WTC11 (cell line): ENCODE measurements around the gene ZNF519. TPM values are rescaled to one million over a fixed set of nuclear protein-coding genes. Genes with fewer than 3 reads are reported as not detected.

Experiments
- ATAC-seq: fragments of 200-7000 bp; cut with Tn5 transposase; 2 replicates; pipeline ENCODE4 v1.10.0; 2021; ENCODE audit warnings: mild to moderate bottlenecking, moderate library complexity
- CTCF ChIA-PET: fragments of 300-600 bp; sonication (Branson Sonifier 250); formaldehyde crosslinking; loops from one replicate; lab custom pipeline; 2021; ENCODE audit warnings: antibody characterized with exemption; lab: Charles Lee
- POLR2A ChIA-PET: fragments of 350-600 bp; sonication (Branson Sonifier 250); formaldehyde crosslinking; loops from one replicate; lab custom pipeline; 2021; ENCODE audit warnings: antibody characterized with exemption; lab: Charles Lee
- DNase-seq: peaks from one replicate; pipeline ENCODE4 v3.0.0; 2021; ENCODE audit warnings: low spot score
- H3K27ac Mint-ChIP-seq: 2 replicates; pipeline ENCODE4 v1.8.0; 2021; ENCODE audit warnings: mixed read lengths
- H3K27me3 Mint-ChIP-seq: 2 replicates; pipeline ENCODE4 v1.8.0; 2021; ENCODE audit warnings: low read depth, mild to moderate bottlenecking, moderate library complexity, mixed read lengths
- H3K36me3 Mint-ChIP-seq: 2 replicates; pipeline ENCODE4 v1.8.0; 2021; ENCODE audit warnings: mixed read lengths
- H3K4me1 Mint-ChIP-seq: 2 replicates; pipeline ENCODE4 v1.8.0; 2022; ENCODE audit warnings: mixed read lengths
- H3K4me3 Mint-ChIP-seq: 2 replicates; pipeline ENCODE4 v1.8.0; 2021; ENCODE audit warnings: mild to moderate bottlenecking, moderate library complexity, mixed read lengths
- H3K9me3 Mint-ChIP-seq: 2 replicates; pipeline ENCODE4 v1.8.0; 2021; ENCODE audit warnings: mixed read lengths
- CREB1 ChIP-seq: sonication (generic); formaldehyde crosslinking; IDR thresholded peaks from 2 replicates; pipeline ENCODE4 v1.8.0; 2023; ENCODE audit warnings: mild to moderate bottlenecking, missing genetic modification reagents
- E2F1 ChIP-seq: sonication (generic); formaldehyde crosslinking; IDR thresholded peaks from 2 replicates; pipeline ENCODE4 v1.8.0; 2022; ENCODE audit warnings: mild to moderate bottlenecking, missing genetic modification reagents
- E2F5 ChIP-seq: sonication (generic); formaldehyde crosslinking; IDR thresholded peaks from 2 replicates; pipeline ENCODE4 v1.8.1; 2022; ENCODE audit warnings: mild to moderate bottlenecking, moderate library complexity, missing genetic modification reagents
- ELF4 ChIP-seq: sonication (generic); formaldehyde crosslinking; IDR thresholded peaks from 2 replicates; pipeline ENCODE4 v1.8.1; 2022; ENCODE audit warnings: low read depth, mild to moderate bottlenecking, moderate library complexity, missing genetic modification reagents
- GTF2I ChIP-seq: fragments of 250-450 bp; sonication (Bioruptor Pico); conservative IDR thresholded peaks from 2 replicates; pipeline ENCODE4 v1.4.0; 2021; ENCODE audit warnings: mild to moderate bottlenecking
- IRF1 ChIP-seq: sonication (generic); formaldehyde crosslinking; IDR thresholded peaks from 2 replicates; pipeline ENCODE4 v1.8.0; 2023; ENCODE audit warnings: missing genetic modification reagents
- NR2C2 ChIP-seq: sonication (generic); formaldehyde crosslinking; IDR thresholded peaks from 2 replicates; pipeline ENCODE4 v1.8.0; 2022; ENCODE audit warnings: mild to moderate bottlenecking, missing genetic modification reagents
- OVOL2 ChIP-seq: fragments of 250-450 bp; sonication (Bioruptor Pico); IDR thresholded peaks from 2 replicates; pipeline ENCODE4 v1.9.0; 2021; ENCODE audit warnings: mild to moderate bottlenecking, borderline replicate concordance
- RORB ChIP-seq: fragments of 250-450 bp; sonication (Bioruptor Pico); IDR thresholded peaks from 2 replicates; pipeline ENCODE4 v1.9.0; 2021; ENCODE audit warnings: mild to moderate bottlenecking
- SOX15 ChIP-seq: fragments of 250-450 bp; sonication (Bioruptor Pico); IDR thresholded peaks from 2 replicates; pipeline ENCODE4 v1.9.0; 2021; ENCODE audit warnings: mild to moderate bottlenecking
- SP1 ChIP-seq: sonication (generic); formaldehyde crosslinking; conservative IDR thresholded peaks from 2 replicates; pipeline ENCODE4 v1.8.1; 2022; ENCODE audit warnings: missing genetic modification reagents
- ZBTB21 ChIP-seq: sonication (generic); formaldehyde crosslinking; IDR thresholded peaks from 2 replicates; pipeline ENCODE4 v1.8.1; 2023; ENCODE audit warnings: mild to moderate bottlenecking, missing genetic modification reagents, borderline replicate concordance
- ZBTB43 ChIP-seq: sonication (generic); formaldehyde crosslinking; IDR thresholded peaks from 2 replicates; pipeline ENCODE4 v1.8.1; 2023; ENCODE audit warnings: mild to moderate bottlenecking, missing genetic modification reagents
- ZNF121 ChIP-seq: sonication (generic); formaldehyde crosslinking; IDR thresholded peaks from 2 replicates; pipeline ENCODE4 v1.8.0; 2023; ENCODE audit warnings: missing genetic modification reagents
- ZNF138 ChIP-seq: sonication (generic); formaldehyde crosslinking; conservative IDR thresholded peaks from 2 replicates; pipeline ENCODE4 v1.8.1; 2022; ENCODE audit warnings: mild to moderate bottlenecking, moderate library complexity, missing genetic modification reagents
- ZNF416 ChIP-seq: fragments of 250-450 bp; sonication (Bioruptor Pico); IDR thresholded peaks from 2 replicates; pipeline ENCODE4 v1.9.0; 2021; ENCODE audit warnings: mild to moderate bottlenecking, inconsistent platforms
- ZNF425 ChIP-seq: fragments of 250-450 bp; sonication (Bioruptor Pico); conservative IDR thresholded peaks from 2 replicates; pipeline ENCODE4 v1.9.0; 2021; ENCODE audit warnings: mild to moderate bottlenecking
- ZNF532 ChIP-seq: fragments of 250-450 bp; sonication (Bioruptor Pico); IDR thresholded peaks from 2 replicates; pipeline ENCODE4 v1.9.0; 2021; ENCODE audit warnings: mild to moderate bottlenecking, borderline replicate concordance
- ZSCAN18 ChIP-seq: fragments of 250-450 bp; sonication (Bioruptor Pico); IDR thresholded peaks from 2 replicates; pipeline ENCODE4 v2.1.2; 2022; ENCODE audit warnings: mild to moderate bottlenecking, moderate library complexity
- total RNA-seq: library from RNA; stranded (reverse); gene quantifications from 3 replicates; pipeline ENCODE4 v1.2.3, GENCODE V29; 2021

ZNF519 gene
- total RNA-seq, 1 experiment from 2014 or later, result 32.1 TPM

GRCh38 chr18:14100503-14101286 lies 31.5 kb downstream of the ZNF519 start:
- Mint-ChIP-seq H3K27ac (no peak overlapping the region), H3K4me1 (peaks cover 13% of the 10 kb centered on the region), H3K27me3 (no peaks in the 10 kb centered on the region; the same call in 1 of the 2 replicates), H3K4me3 (no peak overlapping the region), H3K9me3 (peaks cover 18% of the 10 kb centered on the region), H3K36me3 (peaks cover 64% of the 10 kb centered on the region)
- ChIA-PET CTCF (interaction anchor here (1.1 kb wide), 1 partner anchor 287 kb away, joined by 3 read pairs; no protein-coding TSS in a partner anchor), POLR2A (no interaction called here)
- no peak for ATAC-seq
- no peak for DNase-seq
- TF ChIP-seq E2F5 (CRISPR knock-in tag), result no peak
- no peak for TF ChIP-seq ZSCAN18
- TF ChIP-seq ZNF416, result no peak
- TF ChIP-seq E2F1 (CRISPR knock-in tag), result no peak
- TF ChIP-seq CREB1 (CRISPR knock-in tag), result no peak
- TF ChIP-seq ZNF532 (CRISPR knock-in tag), result no peak
- no peak for TF ChIP-seq NR2C2 (CRISPR knock-in tag)
- TF ChIP-seq IRF1 (CRISPR knock-in tag), result no peak
- TF ChIP-seq ZNF121 (CRISPR knock-in tag), result no peak
- TF ChIP-seq OVOL2 (CRISPR knock-in tag), result no peak
- TF ChIP-seq GTF2I (CRISPR knock-in tag), result no peak
- TF ChIP-seq, all 79 proteins: peak for 0

- POLR2A ChIA-PET, result no interaction called here
- CTCF ChIA-PET, result interaction anchor here (1.2 kb wide), 1 partner anchor 274 kb away, joined by 3 read pairs; the partner anchor contains the start of gene MC5R
- Mint-ChIP-seq H3K27me3 (no peaks in the 10 kb centered on the region), H3K4me1 (peaks cover 12% of the 10 kb centered on the region), H3K36me3 (peaks cover 50% of the 10 kb centered on the region), H3K27ac (no peak overlapping the region), H3K9me3 (peaks cover 6% of the 10 kb centered on the region; the same call in 1 of the 2 replicates), H3K4me3 (no peak overlapping the region)
- DNase-seq (no peak), ATAC-seq (no peak)
- no peak for TF ChIP-seq RORB
- no peak for TF ChIP-seq ZNF425
- no peak for TF ChIP-seq ZBTB21 (CRISPR knock-in tag)
- TF ChIP-seq SP1, result no peak
- no peak for TF ChIP-seq CREB1 (CRISPR knock-in tag)
- TF ChIP-seq ZBTB43, result no peak
- TF ChIP-seq SOX15 (CRISPR knock-in tag), result no peak
- no peak for TF ChIP-seq ELF4 (CRISPR knock-in tag)
- no peak for TF ChIP-seq ZSCAN18
- no peak for TF ChIP-seq ZNF138 (CRISPR knock-in tag)
These were observed 33.8 kb downstream of the ZNF519 start for GRCh38 chr18:14098428-14098827.
